Astrocyte of the cerebellum (primary cell): Measurements from ENCODE around the gene TEP1.
"Not testable (repeated sequence)": the region's sequence is repeated elsewhere in the genome, so short reads cannot be mapped to it uniquely, and the experiment has no call there.

Source experiments
- DNase-seq: peaks from one replicate; pipeline ENCODE4 v3.0.0-alpha.2; 2011; ENCODE audit warnings: low read depth
- H3K4me3 ChIP-seq: 2 replicates; pipeline ENCODE4 v1.5.1; 2011; ENCODE audit warnings: mild to moderate bottlenecking, low read depth, low read length, moderate library complexity
- in situ Hi-C: cut with HindIII; loops from 2 replicates; pipeline ENCODE4 v1.10.0; 2017; ENCODE audit warnings: low sequenced_read_pairs
- TF ChIP-seq, protein P1 (sequence below): IDR thresholded peaks from 2 replicates; pipeline ENCODE4 v1.5.1; 2012; ENCODE audit warnings: low read length, low read depth, moderate library complexity, mild to moderate bottlenecking; ENCODE audit errors: missing control alignments

The TEP1 gene

DNA sequence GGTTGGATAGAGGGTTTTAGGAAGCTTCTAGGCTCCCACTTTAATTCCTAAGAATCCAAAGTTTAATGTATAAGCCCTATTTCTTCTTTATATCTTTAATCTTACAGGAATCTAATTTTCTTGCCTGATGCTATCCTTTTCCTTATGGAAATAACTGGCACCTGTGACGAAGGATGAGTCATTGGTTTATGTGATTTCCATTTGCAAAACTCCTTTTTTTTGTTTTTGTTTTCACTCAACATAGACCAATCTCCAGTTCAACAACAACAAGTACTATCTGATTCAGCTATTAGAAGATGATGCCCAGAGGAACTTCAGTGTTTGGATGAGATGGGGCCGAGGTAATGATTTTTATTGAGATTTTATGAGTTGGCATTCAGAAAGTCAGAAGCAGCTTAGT, 63.0 kb downstream of the TEP1 start:
- DNase-seq, result no peak
- H3K4me3 ChIP-seq, result no peak overlapping the region
- TF ChIP-seq, protein P1, sequence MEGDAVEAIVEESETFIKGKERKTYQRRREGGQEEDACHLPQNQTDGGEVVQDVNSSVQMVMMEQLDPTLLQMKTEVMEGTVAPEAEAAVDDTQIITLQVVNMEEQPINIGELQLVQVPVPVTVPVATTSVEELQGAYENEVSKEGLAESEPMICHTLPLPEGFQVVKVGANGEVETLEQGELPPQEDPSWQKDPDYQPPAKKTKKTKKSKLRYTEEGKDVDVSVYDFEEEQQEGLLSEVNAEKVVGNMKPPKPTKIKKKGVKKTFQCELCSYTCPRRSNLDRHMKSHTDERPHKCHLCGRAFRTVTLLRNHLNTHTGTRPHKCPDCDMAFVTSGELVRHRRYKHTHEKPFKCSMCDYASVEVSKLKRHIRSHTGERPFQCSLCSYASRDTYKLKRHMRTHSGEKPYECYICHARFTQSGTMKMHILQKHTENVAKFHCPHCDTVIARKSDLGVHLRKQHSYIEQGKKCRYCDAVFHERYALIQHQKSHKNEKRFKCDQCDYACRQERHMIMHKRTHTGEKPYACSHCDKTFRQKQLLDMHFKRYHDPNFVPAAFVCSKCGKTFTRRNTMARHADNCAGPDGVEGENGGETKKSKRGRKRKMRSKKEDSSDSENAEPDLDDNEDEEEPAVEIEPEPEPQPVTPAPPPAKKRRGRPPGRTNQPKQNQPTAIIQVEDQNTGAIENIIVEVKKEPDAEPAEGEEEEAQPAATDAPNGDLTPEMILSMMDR, result no peak
- in situ Hi-C loops, result loop anchor here (5.0 kb wide), 1 partner anchor 62 kb away; the partner anchor contains the start of gene TEP1

DNA sequence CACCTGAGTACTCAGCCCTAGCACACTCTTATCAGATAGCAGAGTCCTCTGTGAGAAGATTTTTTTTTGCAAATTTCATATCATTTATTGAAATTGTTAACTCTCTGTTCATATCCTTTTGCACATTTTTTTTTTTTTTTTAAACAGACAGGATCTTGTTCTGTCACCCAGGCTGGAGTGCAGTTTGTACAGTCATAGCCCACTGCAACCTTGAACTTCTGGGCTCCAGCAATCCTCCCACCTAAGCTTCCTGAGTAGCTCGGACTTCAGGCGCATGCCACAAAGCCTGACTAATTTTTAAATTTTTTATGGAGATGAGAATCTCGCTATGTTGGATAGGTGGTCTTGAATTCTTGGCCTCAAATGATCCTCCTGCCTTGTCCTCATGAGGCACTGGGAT, 65.6 kb downstream of the TEP1 start:
- TF ChIP-seq, protein P1, result no peak
- DNase-seq, result no peak
- in situ Hi-C loops, result no loop called here
- no peak overlapping the region for H3K4me3 ChIP-seq

DNA sequence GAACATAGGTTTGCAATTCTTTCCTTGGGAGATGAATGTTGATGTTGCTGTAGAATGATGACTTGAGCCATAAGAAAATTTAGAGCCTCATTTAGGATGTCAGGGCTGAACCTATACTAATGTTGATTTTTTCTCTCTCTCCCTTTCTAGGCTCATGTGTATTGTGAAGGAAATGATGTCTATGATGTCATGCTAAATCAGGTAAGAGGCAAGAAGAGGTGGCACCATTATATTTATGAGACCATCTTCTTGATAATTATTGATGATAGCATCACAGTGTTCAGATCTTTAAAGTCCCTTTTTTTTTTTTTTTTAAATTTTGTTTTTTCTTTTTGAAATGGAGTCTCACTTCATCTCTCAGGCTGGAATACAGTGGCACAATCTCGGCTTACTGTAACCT, 66.6 kb downstream of the TEP1 start:
- H3K4me3 ChIP-seq, result no peak overlapping the region
- in situ Hi-C loops, result no loop called here
- TF ChIP-seq, protein P1, result no peak
- no peak for DNase-seq

DNA sequence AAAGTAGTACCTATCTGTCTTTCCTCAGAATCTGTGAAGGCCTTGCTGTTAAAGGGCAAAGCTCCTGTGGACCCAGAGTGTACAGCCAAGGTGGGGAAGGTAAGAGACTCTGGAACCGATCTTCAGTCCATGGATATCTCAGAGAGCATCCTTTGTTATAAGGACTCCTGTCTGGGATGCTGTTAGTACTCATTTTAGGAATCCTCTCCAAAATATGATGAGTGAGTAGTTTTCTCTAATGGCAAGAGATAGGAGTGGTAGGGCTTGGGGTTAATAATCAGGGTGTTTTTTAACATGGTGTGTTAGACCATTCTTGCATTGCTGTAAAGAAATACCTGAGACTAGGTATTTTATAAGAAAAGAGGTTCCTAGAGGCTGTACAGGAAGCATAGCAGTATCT, 67.9 kb downstream of the TEP1 start:
- DNase-seq, result no peak
- TF ChIP-seq, protein P1, result no peak
- in situ Hi-C loops, result no loop called here

DNA sequence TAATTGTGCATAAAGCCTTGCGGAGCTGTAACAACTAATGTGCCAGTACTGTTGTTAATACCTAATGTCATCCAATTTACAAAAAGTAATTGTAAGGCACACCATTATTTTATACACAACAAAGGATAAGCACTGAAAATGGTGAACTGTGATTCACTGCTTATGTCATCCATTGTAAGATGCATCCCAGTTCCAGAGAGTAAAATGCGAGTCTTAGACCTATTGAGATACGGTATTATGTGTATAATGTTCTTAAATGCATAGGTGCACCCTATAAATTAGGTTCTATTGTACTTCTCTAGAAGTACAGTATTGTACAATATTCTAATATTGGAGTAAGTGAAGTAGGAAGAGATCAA, 69.5 kb downstream of the TEP1 start:
- DNase-seq, result no peak
- in situ Hi-C loops, result no loop called here
- TF ChIP-seq, protein P1, result no peak
- H3K4me3 ChIP-seq, result peak overlapping the region; percentile 64

More for the DNA sequence above, 67.9 kb downstream of the TEP1 start:
- H3K4me3 ChIP-seq, result no peak overlapping the region

DNA sequence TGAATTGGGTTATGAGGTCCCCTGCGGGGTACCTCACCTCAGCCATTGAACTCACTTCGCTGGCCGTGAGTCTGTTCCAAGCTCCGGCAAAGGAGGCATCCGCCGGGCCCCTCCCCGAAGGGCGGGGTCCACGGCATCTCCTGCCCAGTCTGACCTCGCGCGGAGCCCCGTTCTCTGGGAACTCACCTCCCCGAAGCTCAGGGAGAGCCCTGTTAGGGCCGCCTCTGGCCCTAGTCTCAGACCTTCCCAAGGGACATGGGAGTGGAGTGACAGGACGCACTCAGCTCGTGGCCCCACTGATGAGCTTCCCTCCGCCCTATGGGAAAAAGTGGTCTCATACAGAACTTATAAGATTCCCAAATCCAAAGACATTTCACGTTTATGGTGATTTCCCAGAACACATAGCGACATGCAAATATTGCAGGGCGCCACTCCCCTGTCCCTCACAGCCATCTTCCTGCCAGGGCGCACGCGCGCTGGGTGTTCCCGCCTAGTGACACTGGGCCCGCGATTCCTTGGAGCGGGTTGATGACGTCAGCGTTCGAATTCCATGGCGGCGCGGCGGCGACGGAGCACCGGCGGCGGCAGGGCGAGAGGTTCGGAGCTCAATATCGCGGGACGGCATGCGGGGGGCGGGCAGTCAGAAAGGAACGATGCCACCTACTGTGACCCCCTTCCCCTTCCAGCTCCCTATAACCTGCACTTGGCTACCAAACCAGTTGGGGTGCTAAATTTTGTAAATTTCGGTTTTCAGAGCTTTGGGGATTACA, 70.0 kb downstream of the TEP1 start, which contains the start of gene PARP2:
PARP2 (plus strand) TSS at position 544 of the 770 bp plus-strand sequence; CDS start at position 551, 7 bp downstream.
- DNase-seq, result peak; percentile 98
- in situ Hi-C loops, result no loop called here
- peak within 1 kb of the TSS; percentile 64 for H3K4me3 ChIP-seq
- TF ChIP-seq, protein P1, result no peak

DNA sequence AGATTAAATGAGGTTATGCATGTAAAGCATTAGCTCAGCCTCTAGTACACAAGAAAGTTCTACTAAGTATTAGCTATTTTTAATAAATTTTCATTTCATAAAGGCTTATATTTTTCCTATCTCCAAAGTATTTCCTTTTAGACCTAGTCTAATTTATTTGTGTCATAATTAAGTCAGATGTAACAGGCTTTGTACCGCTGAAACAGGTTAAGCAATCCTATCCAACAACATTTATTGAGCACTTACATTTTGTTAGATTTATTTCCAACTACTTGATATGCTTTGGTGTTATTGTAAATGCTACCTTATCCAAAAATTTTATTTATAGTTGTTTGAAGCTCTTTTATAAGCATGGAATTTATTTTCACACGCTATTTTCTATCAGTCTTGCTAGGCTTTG, 71.7 kb downstream of the TEP1 start:
- no peak for DNase-seq
- in situ Hi-C loops, result no loop called here
- TF ChIP-seq, protein P1, result no peak
- H3K4me3 ChIP-seq, result peak overlapping the region; percentile 64

DNA sequence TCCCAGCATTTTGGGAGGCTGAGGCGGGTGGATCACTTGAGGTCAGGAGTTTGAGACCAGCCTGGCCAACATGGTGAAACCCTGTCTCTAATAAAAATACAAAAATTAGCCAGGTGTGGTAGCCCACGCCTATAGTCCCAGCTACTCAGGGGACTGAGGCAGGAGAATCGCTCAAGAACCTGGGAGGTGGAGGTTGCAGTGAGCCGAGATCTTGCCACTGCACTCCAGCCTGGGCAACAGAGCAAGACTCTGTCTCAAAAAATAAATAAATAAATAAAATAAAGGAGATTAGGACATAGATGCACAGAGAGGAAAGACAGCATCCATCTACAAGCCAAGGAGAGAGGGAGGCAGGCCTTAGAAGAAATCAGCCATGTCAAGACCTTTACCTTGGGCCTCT, 72.3 kb downstream of the TEP1 start:
- in situ Hi-C loops, H3K4me3 ChIP-seq, DNase-seq: not testable (repeated sequence)
